Adrenal gland (tissue), 12 donors: ENCODE data around the gene DHRS13. TPM values are rescaled to one million over a fixed set of nuclear protein-coding genes. Genes with fewer than 3 reads are reported as not detected.

ENCODE experiments used
- DNase-seq, 7 donors: peaks; one replicate each; pipeline ENCODE4 v3.0.0-alpha.2; 2019 to 2020
- H3K27ac ChIP-seq, 5 donors: fragments of 200-600 bp; sonication (generic) in 4 of 5; 1 replicate in 3 of 5; 2 replicates in 2 of 5; pipeline versions ENCODE4 v1.5.1 to v1.8.0; 2016 to 2020; ENCODE audit warnings: mild to moderate bottlenecking in 1 of 5
- H3K27me3 ChIP-seq: fragments of 200-600 bp; 2 replicates; pipeline ENCODE4 v1.8.0; 2021
- H3K36me3 ChIP-seq, 2 donors: fragments of 200-600 bp; replicated peaks in 1 of 2; 1 replicate in 1 of 2; 2 replicates in 1 of 2; pipeline versions ENCODE4 v1.5.1 to v1.8.0; 2018 to 2022
- H3K4me1 ChIP-seq, 2 donors: fragments of 200-600 bp; replicated peaks in 1 of 2; 1 replicate in 1 of 2; 2 replicates in 1 of 2; pipeline versions ENCODE4 v1.5.1 to v1.8.0; 2018 to 2021
- H3K4me3 ChIP-seq, 4 donors: fragments of 200-600 bp; sonication (generic) in 3 of 4; one replicate each; pipeline ENCODE4 v1.5.1; 2016 to 2018
- H3K9me3 ChIP-seq, 3 donors: fragments of 200-600 bp; sonication (generic) in 1 of 3; replicated peaks in 1 of 3; 1 replicate in 2 of 3; 2 replicates in 1 of 3; pipeline versions ENCODE4 v1.5.1 to v1.8.0; 2016 to 2021
- CTCF ChIP-seq, 6 experiments: fragments of 450-650 bp in 4 of 6; fragments of 200-600 bp in 2 of 6; sonication (generic) in 1 of 6; IDR thresholded peaks; 1 replicate in 5 of 6; 2 replicates in 1 of 6; pipeline versions ENCODE4 v1.5.1 to v1.8.0; 2016 to 2021; ENCODE audit warnings: antibody characterized with exemption in 6 of 6, mild to moderate bottlenecking in 2 of 6, moderate library complexity in 1 of 6
- POLR2A ChIP-seq, 2 donors: fragments of 450-650 bp; IDR thresholded peaks; one replicate each; pipeline ENCODE4 v1.6.1; 2017; ENCODE audit warnings: antibody characterized with exemption in 2 of 2, mild to moderate bottlenecking in 2 of 2, moderate library complexity in 1 of 2
- WGBS, 4 donors: extraction: QIAGEN DNeasy Blood & Tissue Kit in 2 of 4; methylation state at CpG; one replicate each; pipeline versions ENCODE4 v1.1.5 to v1.1.7; 2013 to 2017; 5-methylcytosine and 5-hydroxymethylcytosine counted together
- intact Hi-C, 2 donors: fragments of 100-400 bp; cut with DNase I; formaldehyde crosslinking; loops; one replicate each; pipeline versions ENCODE4 v1.14.1 to v1.15.0; 2022 to 2023
- polyA plus RNA-seq, 3 donors: library from polyadenylated mRNA; stranded (reverse); fragments of 200-250 nt in 2 of 3; fragments of 350-450 nt in 1 of 3; fragmentation: Illumina TruSeq in 1 of 3; extraction: RNeasy Lipid Tissue Mini Kit (QIAGEN cat#74804) in 1 of 3; gene quantifications; one replicate each; pipeline ENCODE4 v1.2.3, GENCODE V29; 2013 to 2014
- total RNA-seq, 9 donors: library from RNA; depleted of rRNA in 4 of 9; stranded (reverse); fragments of >200 nt in 4 of 9; fragments of 120-200 nt in 1 of 9; fragmentation: NEBNext Ultra II Directional in 1 of 9; extraction: Animal tissue kit (Norgen Biotek cat#: 25700) in 1 of 9; gene quantifications; one replicate each; pipeline versions ENCODE4 v1.1.0 to v1.2.4, GENCODE V29; 2013 to 2023
- donor health status: healthy with polysubstance abuse.
- donor health status: Bipolar disorder and iron deficiency.
- donor health status: DM: yes; HTN: yes; CAD: no.
- donor health status: DM: no; HTN: no; CAD: no.
- donor health status: DM: no; HTN: no; CAD: no.
- donor health status: DM: yes; HTN: yes; CAD: no.

DHRS13 gene
- total and polyA plus RNA-seq, 12 donors = 4.4 to 23.5 (median 14.7) TPM

GRCh38 chr17:28882154-28882895 lies 20.6 kb downstream of the DHRS13 start:
- Histone ChIP-seq H3K4me3 (no peak overlapping the region), H3K9me3 (no peaks in the 10 kb centered on the region), H3K4me1 (no peaks in the 10 kb centered on the region), H3K27me3 (no peaks in the 10 kb centered on the region), H3K36me3 (peaks cover 0 to 69% of the 10 kb centered on the region in 2 donors), H3K27ac (no peak overlapping the region)
- TF ChIP-seq CTCF (IDR thresholded peaks at IDR 0.05) (no peak), POLR2A (IDR thresholded peaks at IDR 0.05) (no peak)
- no peak for DNase-seq
- WGBS, 4 donors = 93 to 100% (median 95%) methylated on average over 8 to 18 of the region's 18 CpGs
- intact Hi-C loops = no loop called here

GRCh38 chr17:28881533-28882056 lies 21.3 kb downstream of the DHRS13 start:
- Histone ChIP-seq H3K27me3 (no peaks in the 10 kb centered on the region), H3K4me1 (no peaks in the 10 kb centered on the region), H3K36me3 (peaks cover 0 to 69% of the 10 kb centered on the region in 2 donors), H3K9me3 (no peaks in the 10 kb centered on the region), H3K27ac (no peak overlapping the region), H3K4me3 (no peak overlapping the region)
- 80 to 97% (median 95%) methylated on average over 1 to 17 of the region's 17 CpGs for WGBS, 4 donors
- DNase-seq = no peak
- intact Hi-C loops = no loop called here
- no peak for TF ChIP-seq CTCF (IDR thresholded peaks at IDR 0.05)
- TF ChIP-seq POLR2A (IDR thresholded peaks at IDR 0.05) = no peak

GRCh38 chr17:28880572-28880945 lies 22.3 kb downstream of the DHRS13 start:
- no peaks in the 10 kb centered on the region for H3K9me3 ChIP-seq
- peaks cover 0 to 67% of the 10 kb centered on the region in 2 donors for H3K36me3 ChIP-seq
- H3K27me3 ChIP-seq = no peaks in the 10 kb centered on the region
- TF ChIP-seq POLR2A (IDR thresholded peaks at IDR 0.05) (no peak), CTCF (IDR thresholded peaks at IDR 0.05) (no peak)
- H3K27ac ChIP-seq = no peak overlapping the region
- intact Hi-C loops = no loop called here
- no peaks in the 10 kb centered on the region for H3K4me1 ChIP-seq
- WGBS, 4 donors = 60 to 75% (median 65%) methylated on average over 4 to 10 of the region's 10 CpGs
- H3K4me3 ChIP-seq = no peak overlapping the region
- peak in 1 of 7 donors; percentile 21 for DNase-seq

- DNase-seq = no peak
- Histone ChIP-seq H3K4me1 (no peaks in the 10 kb centered on the region), H3K9me3 (no peaks in the 10 kb centered on the region), H3K27me3 (no peaks in the 10 kb centered on the region), H3K36me3 (peaks cover 0 to 62% of the 10 kb centered on the region in 2 donors), H3K4me3 (no peak overlapping the region), H3K27ac (no peak overlapping the region)
- TF ChIP-seq CTCF (IDR thresholded peaks at IDR 0.05) (no peak), POLR2A (IDR thresholded peaks at IDR 0.05) (no peak)
- 70 to 84% (median 80%) methylated on average over 8 to 9 of the region's 9 CpGs for WGBS, 4 donors
- intact Hi-C loops = no loop called here
These were observed 22.9 kb downstream of the DHRS13 start for GRCh38 chr17:28879886-28880571.
